Measurements from ENCODE around the gene MAST1. TPM values are rescaled to one million over a fixed set of nuclear protein-coding genes. Genes with fewer than 3 reads are reported as not detected.

MAST1 gene

Small RNAs within 50 kb of the gene (small RNA-seq; reads per million reads assigned to genes)
- not detected for gene MIR5695
- not detected for gene MIR6794
